ENCODE measurements around the gene BIRC3. TPM values are rescaled to one million over a fixed set of nuclear protein-coding genes. Genes with fewer than 3 reads are reported as not detected.

Gene BIRC3
- total and polyA plus RNA-seq, 2 of the 4 experiments (the other 2 are of a cell fraction) = 2.2 to 5.0 TPM

DNA sequence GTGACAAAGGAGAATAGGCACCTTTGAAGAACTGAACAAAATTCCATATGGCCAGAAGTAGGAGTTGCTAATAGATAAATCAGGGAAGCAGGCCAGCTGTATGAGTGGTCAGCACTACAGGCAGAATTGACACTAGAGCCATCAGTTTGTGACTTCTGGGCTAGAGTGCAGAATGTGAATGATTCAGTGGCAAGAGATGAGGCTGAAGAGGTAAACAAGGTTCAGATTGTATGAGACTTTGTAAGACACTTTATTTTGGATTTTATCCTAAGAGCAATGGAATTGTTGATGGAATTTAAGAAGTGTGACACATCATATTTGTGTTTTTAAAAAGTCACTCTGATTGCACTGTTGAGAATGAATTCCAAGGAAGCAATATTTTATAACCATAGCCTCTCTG, 12.9 kb downstream of the BIRC3 start:
- in situ Hi-C loops (cut with MboI; ENCODE audit: low sequenced_read_pairs) = no loop called here
- intact Hi-C loops (cut with micrococcal nuclease) = no loop called here
- Histone ChIP-seq H2AK9ac (replicated peaks; ENCODE audit: low read depth, low read length, poor library complexity) (no peak overlapping the region), H3K56ac (ENCODE audit: extremely low read depth, insufficient read depth, low read length) (no peak overlapping the region), H3K4me1 (ENCODE audit: control insufficient read depth, insufficient read depth, low read length) (peaks cover 4% of the 10 kb centered on the region), H3K9me3 (ENCODE audit: control insufficient read depth, insufficient read depth, low read length) (no peaks in the 10 kb centered on the region), H3K79me1 (ENCODE audit: low read depth in 1 of 2, low read length in 2 of 2) (no peaks in the 10 kb centered on the region), H4K8ac (ENCODE audit: low read depth in 2 of 2, low read length in 2 of 2) (no peak overlapping the region), H4K91ac (ENCODE audit: insufficient read depth, low read depth, low read length) (no peak overlapping the region), H3K18ac (ENCODE audit: low read depth, low read length) (peak overlapping the region; percentile 77; the same call in 1 of the 2 replicates), H4K5ac (ENCODE audit: low read depth, low read length) (no peak overlapping the region), H3K4me3 (ENCODE audit: insufficient read depth, low read depth, low read length) (no peak overlapping the region), H3K9ac (ENCODE audit: low read depth, low read length) (no peak overlapping the region), H3K4me2 (ENCODE audit: low read depth, low read length) (peak overlapping the region; percentile 61; the same call in 1 of the 2 replicates), H3K14ac (replicated peaks; ENCODE audit: low read depth, low read length) (no peak overlapping the region), H2BK20ac (ENCODE audit: low read depth, low read length) (peak overlapping the region; percentile 47; the same call in 1 of the 2 replicates), H3K36me3 (ENCODE audit: control insufficient read depth, insufficient read depth, low read length) (no peaks in the 10 kb centered on the region), H3K9me1 (ENCODE audit: insufficient read depth, low read length) (no peaks in the 10 kb centered on the region; the same call in 1 of the 2 replicates), H2BK15ac (ENCODE audit: low read depth, low read length) (0 out of 3 replicates have a peak overlapping the region, but pooled peaks have one; percentile 53), H3K27me3 (ENCODE audit: control insufficient read depth, insufficient read depth, low read length) (no peaks in the 10 kb centered on the region), H2BK120ac (ENCODE audit: low read depth, low read length) (no peak overlapping the region), H2AFZ (replicated peaks; ENCODE audit: low read length, poor library complexity) (no peak overlapping the region), H2BK5ac (ENCODE audit: low read depth, low read length, poor library complexity, severe bottlenecking) (peak overlapping the region; percentile 78), H3K4ac (ENCODE audit: low read depth, low read length) (no peak overlapping the region), H4K20me1 (ENCODE audit: insufficient read depth, low read length) (no peaks in the 10 kb centered on the region), H3K23ac (ENCODE audit: low read depth, low read length) (no peak overlapping the region), H3K27ac (ENCODE audit: insufficient read depth, low read length) (no peak overlapping the region), H2AK5ac (ENCODE audit: low read depth, low read length) (no peak overlapping the region)
- no peak for TF ChIP-seq MAFK (IDR thresholded peaks at IDR 0.05; ENCODE audit: low read depth, low read length)
- TF ChIP-seq MXI1 (IDR thresholded peaks at IDR 0.05; ENCODE audit: borderline replicate concordance, low read depth, low read length) = no peak
- TF ChIP-seq POLR2A (IDR thresholded peaks at IDR 0.05; ENCODE audit: low read depth, low read length) = no peak
- no peak for TF ChIP-seq FOS (IDR thresholded peaks at IDR 0.05; ENCODE audit: low read depth, low read length)
- TF ChIP-seq SMC3 (IDR thresholded peaks at IDR 0.05; ENCODE audit: low read depth, low read length) = no peak
- TF ChIP-seq, protein P1, sequence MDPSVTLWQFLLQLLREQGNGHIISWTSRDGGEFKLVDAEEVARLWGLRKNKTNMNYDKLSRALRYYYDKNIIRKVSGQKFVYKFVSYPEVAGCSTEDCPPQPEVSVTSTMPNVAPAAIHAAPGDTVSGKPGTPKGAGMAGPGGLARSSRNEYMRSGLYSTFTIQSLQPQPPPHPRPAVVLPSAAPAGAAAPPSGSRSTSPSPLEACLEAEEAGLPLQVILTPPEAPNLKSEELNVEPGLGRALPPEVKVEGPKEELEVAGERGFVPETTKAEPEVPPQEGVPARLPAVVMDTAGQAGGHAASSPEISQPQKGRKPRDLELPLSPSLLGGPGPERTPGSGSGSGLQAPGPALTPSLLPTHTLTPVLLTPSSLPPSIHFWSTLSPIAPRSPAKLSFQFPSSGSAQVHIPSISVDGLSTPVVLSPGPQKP (IDR thresholded peaks at IDR 0.05; ENCODE audit: borderline replicate concordance, low read depth, low read length) = no peak
- no peak for TF ChIP-seq RAD21 (IDR thresholded peaks at IDR 0.05; ENCODE audit: low read length)
- TF ChIP-seq BHLHE40 (IDR thresholded peaks at IDR 0.05; ENCODE audit: low read depth, low read length) = no peak
- no peak for TF ChIP-seq NFE2L2 (IDR thresholded peaks at IDR 0.05; ENCODE audit: low read depth, low read length)
- DNase-seq (peak; percentile 28), ATAC-seq (ENCODE audit: low read depth) (peak; percentile 72)
- no TSS peak for BruUV-seq (replicated peaks)
- dilution Hi-C loops (cut with HindIII; ENCODE audit: low sequenced_read_pairs, unreplicated experiment) = no loop called here
- POLR2A ChIA-PET (ENCODE audit: unreplicated experiment) = no interaction called here
- CTCF ChIA-PET = no interaction called here

Measured in IMR-90 (cell line).